AG09309 (cell line): ENCODE results near the gene ATG13.
A peak's percentile ranks its signal among the peaks of the same experiment; 100 is the strongest.

ENCODE experiments used
- DNase-seq: peaks from one replicate; pipeline ENCODE4 v3.0.0-alpha.2; 2010; ENCODE audit warnings: low read depth
- H3K4me3 ChIP-seq: 2 replicates; pipeline ENCODE4 v1.5.1; 2011; ENCODE audit warnings: mild to moderate bottlenecking, low read depth, low read length, moderate library complexity; ENCODE audit not compliant: control insufficient read depth
- CTCF ChIP-seq: IDR thresholded peaks from 2 replicates; pipeline ENCODE4 v1.5.1; 2011; ENCODE audit warnings: mild to moderate bottlenecking, low read depth, low read length, inconsistent platforms; ENCODE audit not compliant: insufficient read depth, control insufficient read depth; ENCODE audit errors: missing control alignments

The ATG13 gene

GRCh38 chr11:46658259-46658658 lies 40.9 kb downstream of the ATG13 start:
- DNase-seq: peak; percentile 57
- no peak overlapping the region for H3K4me3 ChIP-seq
- TF ChIP-seq CTCF: no peak

DNA sequence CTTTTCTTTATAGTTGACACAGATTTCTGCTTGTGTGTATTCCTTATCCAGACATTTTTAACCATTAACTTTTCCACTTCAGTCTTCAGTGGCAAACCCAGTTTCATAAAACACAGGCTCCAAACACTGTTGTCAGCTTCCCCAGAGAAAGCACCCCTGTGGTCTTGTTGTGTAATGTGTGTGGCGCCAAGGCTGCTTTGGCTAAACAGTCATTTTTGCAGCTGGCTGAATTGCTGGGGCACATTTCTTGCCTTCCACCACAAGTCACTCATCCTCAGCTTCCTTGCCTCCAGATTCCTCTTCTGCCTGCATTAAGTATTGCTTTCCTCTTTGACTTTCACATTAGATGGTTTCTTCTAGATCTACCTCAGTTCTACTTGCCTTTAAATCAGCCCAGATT lies 42.6 kb downstream of the ATG13 start:
- no peak for TF ChIP-seq CTCF
- no peak overlapping the region for H3K4me3 ChIP-seq
- DNase-seq: peak; percentile 69

GRCh38 chr11:46661836-46662235 lies 44.5 kb downstream of the ATG13 start:
- DNase-seq: no peak

GRCh38 chr11:46662366-46662765 lies 45.0 kb downstream of the ATG13 start:
- TF ChIP-seq CTCF: no peak
- H3K4me3 ChIP-seq: no peak overlapping the region
- DNase-seq: no peak

More at GRCh38 chr11:46661836-46662235, 44.5 kb downstream of the ATG13 start:
- no peak for TF ChIP-seq CTCF
- no peak overlapping the region for H3K4me3 ChIP-seq

DNA sequence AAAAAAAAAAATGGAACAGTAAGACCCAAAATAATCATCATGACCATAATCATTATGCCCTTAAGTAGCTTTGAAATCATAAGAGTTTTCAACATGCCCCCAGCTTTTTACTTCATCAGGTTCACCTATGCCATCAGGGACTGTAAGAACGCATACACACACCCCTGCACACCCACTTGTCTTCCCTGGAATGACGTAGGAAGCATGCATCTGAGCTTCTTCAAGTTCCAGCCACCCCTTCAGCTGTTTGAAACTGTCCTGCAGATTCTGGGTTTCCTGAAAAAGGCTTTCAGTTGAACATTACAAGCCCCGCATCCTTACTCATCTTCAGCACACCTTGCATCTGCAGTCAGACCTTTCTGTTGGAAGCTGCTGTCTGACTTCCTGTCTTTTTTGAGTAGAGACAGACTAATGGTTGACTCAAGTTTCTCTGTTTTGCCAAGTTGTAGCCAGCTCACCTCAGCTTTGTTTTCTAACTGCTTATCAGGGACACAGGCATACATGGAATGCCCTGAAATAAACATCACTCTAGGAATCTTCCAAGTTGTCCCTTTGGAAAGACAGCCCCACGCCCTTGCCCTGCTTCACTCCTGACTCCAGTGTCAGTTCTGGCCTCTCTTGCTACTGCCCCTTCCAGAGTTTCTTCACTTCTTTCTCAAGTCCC lies 46.1 kb downstream of the ATG13 start:
- no peak for TF ChIP-seq CTCF
- H3K4me3 ChIP-seq: no peak overlapping the region

GRCh38 chr11:46664612-46665011 lies 47.3 kb downstream of the ATG13 start:
- TF ChIP-seq CTCF: no peak
- DNase-seq: no peak
- no peak overlapping the region for H3K4me3 ChIP-seq

More for the DNA sequence above, 46.1 kb downstream of the ATG13 start:
- no peak for DNase-seq
